WTC11 (cell line): ENCODE data around the gene SPHK2. TPM values are rescaled to one million over a fixed set of nuclear protein-coding genes. Genes with fewer than 3 reads are reported as not detected.
A peak's percentile ranks its signal among the peaks of the same experiment; 100 is the strongest.

ENCODE experiments used
- ATAC-seq: fragments of 200-7000 bp; cut with Tn5 transposase; 2 replicates; pipeline ENCODE4 v1.10.0; 2021; ENCODE audit warnings: mild to moderate bottlenecking, moderate library complexity
- CTCF ChIA-PET: fragments of 300-600 bp; sonication (Branson Sonifier 250); formaldehyde crosslinking; loops from one replicate; lab custom pipeline; 2021; ENCODE audit warnings: antibody characterized with exemption; lab: Charles Lee
- POLR2A ChIA-PET: fragments of 350-600 bp; sonication (Branson Sonifier 250); formaldehyde crosslinking; loops from one replicate; lab custom pipeline; 2021; ENCODE audit warnings: antibody characterized with exemption; lab: Charles Lee
- DNase-seq: peaks from one replicate; pipeline ENCODE4 v3.0.0; 2021; ENCODE audit warnings: low spot score
- H3K27ac Mint-ChIP-seq: 2 replicates; pipeline ENCODE4 v1.8.0; 2021; ENCODE audit warnings: mixed read lengths
- H3K27me3 Mint-ChIP-seq: 2 replicates; pipeline ENCODE4 v1.8.0; 2021; ENCODE audit warnings: low read depth, mild to moderate bottlenecking, moderate library complexity, mixed read lengths
- H3K36me3 Mint-ChIP-seq: 2 replicates; pipeline ENCODE4 v1.8.0; 2021; ENCODE audit warnings: mixed read lengths
- H3K4me1 Mint-ChIP-seq: 2 replicates; pipeline ENCODE4 v1.8.0; 2022; ENCODE audit warnings: mixed read lengths
- H3K4me3 Mint-ChIP-seq: 2 replicates; pipeline ENCODE4 v1.8.0; 2021; ENCODE audit warnings: mild to moderate bottlenecking, moderate library complexity, mixed read lengths
- H3K9me3 Mint-ChIP-seq: 2 replicates; pipeline ENCODE4 v1.8.0; 2021; ENCODE audit warnings: mixed read lengths
- JAZF1 ChIP-seq: fragments of 250-450 bp; sonication (Bioruptor Pico); IDR thresholded peaks from 2 replicates; pipeline ENCODE4 v1.9.0; 2021; ENCODE audit warnings: moderate library complexity, mild to moderate bottlenecking, inconsistent platforms
- MYBL2 ChIP-seq: sonication (generic); formaldehyde crosslinking; IDR thresholded peaks from 2 replicates; pipeline ENCODE4 v1.8.1; 2023; ENCODE audit warnings: mild to moderate bottlenecking, moderate library complexity, missing genetic modification reagents
- TEAD1 ChIP-seq: sonication (generic); formaldehyde crosslinking; IDR thresholded peaks from 2 replicates; pipeline ENCODE4 v1.8.0; 2022; ENCODE audit warnings: mild to moderate bottlenecking, missing genetic modification reagents
- ZNF121 ChIP-seq: sonication (generic); formaldehyde crosslinking; IDR thresholded peaks from 2 replicates; pipeline ENCODE4 v1.8.0; 2023; ENCODE audit warnings: missing genetic modification reagents
- total RNA-seq: library from RNA; stranded (reverse); gene quantifications from 3 replicates; pipeline ENCODE4 v1.2.3, GENCODE V29; 2021
- TF ChIP-seq, protein P1 (sequence below): sonication (generic); formaldehyde crosslinking; IDR thresholded peaks from 2 replicates; pipeline ENCODE4 v1.8.0; 2022; ENCODE audit warnings: mild to moderate bottlenecking, missing genetic modification reagents
- TF ChIP-seq, protein P2 (sequence below): sonication (generic); formaldehyde crosslinking; IDR thresholded peaks from 2 replicates; pipeline ENCODE4 v1.8.0; 2022; ENCODE audit warnings: mild to moderate bottlenecking, missing genetic modification reagents
- TF ChIP-seq, protein P3 (sequence below): sonication (generic); formaldehyde crosslinking; IDR thresholded peaks from 2 replicates; pipeline ENCODE4 v1.8.1; 2022; ENCODE audit warnings: low read depth, missing genetic modification reagents, borderline replicate concordance
- TF ChIP-seq, protein P4 (sequence below): sonication (generic); formaldehyde crosslinking; IDR thresholded peaks from 2 replicates; pipeline ENCODE4 v1.8.0; 2022; ENCODE audit warnings: missing genetic modification reagents

The SPHK2 gene
- total RNA-seq, 1 experiment from 2014 or later = 64.6 TPM

DNA sequence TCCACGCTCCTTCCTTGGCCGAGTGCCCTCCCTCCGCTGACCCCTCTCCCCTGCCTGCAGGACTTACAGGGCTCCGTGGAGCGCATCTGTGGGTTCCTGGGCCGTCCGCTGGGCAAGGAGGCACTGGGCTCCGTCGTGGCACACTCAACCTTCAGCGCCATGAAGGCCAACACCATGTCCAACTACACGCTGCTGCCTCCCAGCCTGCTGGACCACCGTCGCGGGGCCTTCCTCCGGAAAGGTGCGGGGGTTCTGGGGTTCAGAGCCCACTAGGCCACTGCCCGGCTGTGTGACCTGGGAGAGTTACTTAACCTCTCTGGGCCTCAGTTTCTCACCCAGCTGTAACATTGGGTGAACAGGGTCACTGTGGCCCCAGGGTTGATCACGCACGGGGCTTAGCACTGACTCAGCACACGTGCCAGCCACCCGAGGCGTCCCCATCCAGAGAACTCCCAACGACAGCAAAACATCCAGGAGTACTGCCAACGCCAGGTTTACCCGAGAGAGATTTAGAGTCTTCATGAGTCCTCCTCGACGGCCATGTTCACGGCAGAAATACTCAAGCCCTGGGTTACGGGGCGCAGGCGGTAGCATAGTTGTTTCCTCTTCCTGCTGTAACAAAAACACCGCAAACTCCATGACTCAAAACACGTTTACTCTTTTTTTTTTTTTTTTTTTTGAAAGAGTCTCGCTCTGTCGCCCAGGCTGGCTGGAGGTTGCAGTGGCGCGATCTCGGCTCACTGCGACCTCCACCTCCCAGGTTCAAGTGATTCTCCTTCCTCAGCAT, 22.4 kb upstream of the SPHK2 start (continued):
- TF ChIP-seq, protein P1, sequence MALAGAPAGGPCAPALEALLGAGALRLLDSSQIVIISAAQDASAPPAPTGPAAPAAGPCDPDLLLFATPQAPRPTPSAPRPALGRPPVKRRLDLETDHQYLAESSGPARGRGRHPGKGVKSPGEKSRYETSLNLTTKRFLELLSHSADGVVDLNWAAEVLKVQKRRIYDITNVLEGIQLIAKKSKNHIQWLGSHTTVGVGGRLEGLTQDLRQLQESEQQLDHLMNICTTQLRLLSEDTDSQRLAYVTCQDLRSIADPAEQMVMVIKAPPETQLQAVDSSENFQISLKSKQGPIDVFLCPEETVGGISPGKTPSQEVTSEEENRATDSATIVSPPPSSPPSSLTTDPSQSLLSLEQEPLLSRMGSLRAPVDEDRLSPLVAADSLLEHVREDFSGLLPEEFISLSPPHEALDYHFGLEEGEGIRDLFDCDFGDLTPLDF = no peak
- TF ChIP-seq, protein P2, sequence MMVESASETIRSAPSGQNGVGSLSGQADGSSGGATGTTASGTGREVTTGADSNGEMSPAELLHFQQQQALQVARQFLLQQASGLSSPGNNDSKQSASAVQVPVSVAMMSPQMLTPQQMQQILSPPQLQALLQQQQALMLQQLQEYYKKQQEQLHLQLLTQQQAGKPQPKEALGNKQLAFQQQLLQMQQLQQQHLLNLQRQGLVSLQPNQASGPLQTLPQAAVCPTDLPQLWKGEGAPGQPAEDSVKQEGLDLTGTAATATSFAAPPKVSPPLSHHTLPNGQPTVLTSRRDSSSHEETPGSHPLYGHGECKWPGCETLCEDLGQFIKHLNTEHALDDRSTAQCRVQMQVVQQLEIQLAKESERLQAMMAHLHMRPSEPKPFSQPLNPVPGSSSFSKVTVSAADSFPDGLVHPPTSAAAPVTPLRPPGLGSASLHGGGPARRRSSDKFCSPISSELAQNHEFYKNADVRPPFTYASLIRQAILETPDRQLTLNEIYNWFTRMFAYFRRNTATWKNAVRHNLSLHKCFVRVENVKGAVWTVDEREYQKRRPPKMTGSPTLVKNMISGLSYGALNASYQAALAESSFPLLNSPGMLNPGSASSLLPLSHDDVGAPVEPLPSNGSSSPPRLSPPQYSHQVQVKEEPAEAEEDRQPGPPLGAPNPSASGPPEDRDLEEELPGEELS (CRISPR knock-in tag) = no peak
- TF ChIP-seq JAZF1 (CRISPR knock-in tag) = no peak
- TF ChIP-seq, protein P3, sequence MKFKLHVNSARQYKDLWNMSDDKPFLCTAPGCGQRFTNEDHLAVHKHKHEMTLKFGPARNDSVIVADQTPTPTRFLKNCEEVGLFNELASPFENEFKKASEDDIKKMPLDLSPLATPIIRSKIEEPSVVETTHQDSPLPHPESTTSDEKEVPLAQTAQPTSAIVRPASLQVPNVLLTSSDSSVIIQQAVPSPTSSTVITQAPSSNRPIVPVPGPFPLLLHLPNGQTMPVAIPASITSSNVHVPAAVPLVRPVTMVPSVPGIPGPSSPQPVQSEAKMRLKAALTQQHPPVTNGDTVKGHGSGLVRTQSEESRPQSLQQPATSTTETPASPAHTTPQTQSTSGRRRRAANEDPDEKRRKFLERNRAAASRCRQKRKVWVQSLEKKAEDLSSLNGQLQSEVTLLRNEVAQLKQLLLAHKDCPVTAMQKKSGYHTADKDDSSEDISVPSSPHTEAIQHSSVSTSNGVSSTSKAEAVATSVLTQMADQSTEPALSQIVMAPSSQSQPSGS (CRISPR knock-in tag) = no peak

DNA sequence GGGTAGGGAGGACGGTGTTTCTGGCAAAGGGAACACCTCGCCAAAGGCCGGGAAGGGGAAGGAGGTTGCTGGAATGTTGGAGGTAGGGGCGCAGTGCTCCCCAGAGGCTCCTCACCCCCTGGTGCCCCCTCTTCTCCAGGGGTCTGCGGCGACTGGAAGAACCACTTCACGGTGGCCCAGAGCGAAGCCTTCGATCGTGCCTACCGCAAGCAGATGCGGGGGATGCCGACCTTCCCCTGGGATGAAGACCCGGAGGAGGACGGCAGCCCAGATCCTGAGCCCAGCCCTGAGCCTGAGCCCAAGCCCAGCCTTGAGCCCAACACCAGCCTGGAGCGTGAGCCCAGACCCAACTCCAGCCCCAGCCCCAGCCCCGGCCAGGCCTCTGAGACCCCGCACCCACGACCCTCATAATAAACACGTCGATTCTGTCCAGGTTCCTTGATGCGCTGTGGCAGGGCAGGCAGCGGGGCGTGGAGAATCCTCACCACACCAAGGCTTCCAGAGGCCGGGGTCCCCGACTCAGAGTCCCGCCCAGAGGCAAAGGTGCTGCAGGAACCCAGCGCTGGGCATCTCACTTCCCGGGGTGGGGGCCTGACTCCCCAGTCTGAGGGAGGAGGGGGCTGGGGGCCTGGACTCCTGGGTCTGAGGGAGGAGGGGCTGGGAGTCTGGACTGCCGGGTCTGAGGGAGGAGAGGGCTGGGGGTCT, 20.2 kb upstream of the SPHK2 start:
- Mint-ChIP-seq H3K9me3 (no peaks in the 10 kb centered on the region), H3K27ac (no peak overlapping the region), H3K27me3 (no peaks in the 10 kb centered on the region; the same call in 1 of the 2 replicates), H3K4me3 (no peak overlapping the region)
- CTCF ChIA-PET = interaction anchor here (0.6 to 1.3 kb wide), 2 partner anchors 10 to 93 kb away, joined by 4 read pairs; no protein-coding TSS in a partner anchor
- TF ChIP-seq, protein P4, sequence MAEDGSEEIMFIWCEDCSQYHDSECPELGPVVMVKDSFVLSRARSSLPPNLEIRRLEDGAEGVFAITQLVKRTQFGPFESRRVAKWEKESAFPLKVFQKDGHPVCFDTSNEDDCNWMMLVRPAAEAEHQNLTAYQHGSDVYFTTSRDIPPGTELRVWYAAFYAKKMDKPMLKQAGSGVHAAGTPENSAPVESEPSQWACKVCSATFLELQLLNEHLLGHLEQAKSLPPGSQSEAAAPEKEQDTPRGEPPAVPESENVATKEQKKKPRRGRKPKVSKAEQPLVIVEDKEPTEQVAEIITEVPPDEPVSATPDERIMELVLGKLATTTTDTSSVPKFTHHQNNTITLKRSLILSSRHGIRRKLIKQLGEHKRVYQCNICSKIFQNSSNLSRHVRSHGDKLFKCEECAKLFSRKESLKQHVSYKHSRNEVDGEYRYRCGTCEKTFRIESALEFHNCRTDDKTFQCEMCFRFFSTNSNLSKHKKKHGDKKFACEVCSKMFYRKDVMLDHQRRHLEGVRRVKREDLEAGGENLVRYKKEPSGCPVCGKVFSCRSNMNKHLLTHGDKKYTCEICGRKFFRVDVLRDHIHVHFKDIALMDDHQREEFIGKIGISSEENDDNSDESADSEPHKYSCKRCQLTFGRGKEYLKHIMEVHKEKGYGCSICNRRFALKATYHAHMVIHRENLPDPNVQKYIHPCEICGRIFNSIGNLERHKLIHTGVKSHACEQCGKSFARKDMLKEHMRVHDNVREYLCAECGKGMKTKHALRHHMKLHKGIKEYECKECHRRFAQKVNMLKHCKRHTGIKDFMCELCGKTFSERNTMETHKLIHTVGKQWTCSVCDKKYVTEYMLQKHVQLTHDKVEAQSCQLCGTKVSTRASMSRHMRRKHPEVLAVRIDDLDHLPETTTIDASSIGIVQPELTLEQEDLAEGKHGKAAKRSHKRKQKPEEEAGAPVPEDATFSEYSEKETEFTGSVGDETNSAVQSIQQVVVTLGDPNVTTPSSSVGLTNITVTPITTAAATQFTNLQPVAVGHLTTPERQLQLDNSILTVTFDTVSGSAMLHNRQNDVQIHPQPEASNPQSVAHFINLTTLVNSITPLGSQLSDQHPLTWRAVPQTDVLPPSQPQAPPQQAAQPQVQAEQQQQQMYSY (CRISPR knock-in tag) = peak; percentile 33; the same call in 1 of the 2 replicates
- no peak for TF ChIP-seq TEAD1 (CRISPR knock-in tag)
- TF ChIP-seq, all 79 proteins: peak for 1
- DNase-seq = no peak
- ATAC-seq = no peak
- Mint-ChIP-seq H3K36me3 (no peaks in the 10 kb centered on the region), H3K4me1 (no peaks in the 10 kb centered on the region)
- POLR2A ChIA-PET = no interaction called here

DNA sequence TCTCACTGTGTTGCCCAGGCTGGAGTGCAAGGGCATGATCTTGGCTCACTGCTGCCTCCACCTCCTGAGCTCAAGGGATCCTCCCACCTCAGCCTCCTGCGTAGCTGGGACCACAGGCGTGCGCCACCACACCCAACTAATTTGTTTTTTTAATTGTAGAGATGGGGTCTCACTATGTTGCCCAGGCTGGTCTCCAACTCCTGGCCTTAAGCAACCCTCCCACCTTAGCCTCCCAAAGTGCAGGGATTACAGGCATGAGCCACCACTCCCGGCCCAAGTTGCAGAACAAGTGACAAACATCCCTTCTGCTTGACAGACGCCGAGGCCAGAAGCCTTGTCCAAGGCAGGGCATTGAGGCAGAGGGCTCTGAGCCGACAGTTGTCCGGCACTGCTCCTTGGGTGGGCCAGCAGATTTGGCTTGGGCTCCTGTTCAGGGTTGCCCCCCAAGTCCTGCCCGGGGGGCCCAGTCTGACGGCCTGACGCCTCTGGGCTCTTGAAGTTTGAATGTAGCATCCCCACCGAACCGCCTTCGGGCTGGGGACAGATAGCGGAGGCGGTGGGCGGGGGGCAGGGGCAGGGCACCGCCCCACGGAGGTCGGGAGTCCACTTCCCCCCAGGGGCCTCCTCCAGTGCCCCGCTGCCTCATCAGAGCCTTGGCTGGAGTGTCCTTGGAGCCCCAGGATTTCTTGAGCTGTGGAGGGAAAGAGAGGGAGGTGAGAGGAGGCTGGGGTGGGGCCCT, 18.5 kb upstream of the SPHK2 start:
- no peak for DNase-seq
- no peak for ATAC-seq
- POLR2A ChIA-PET = no interaction called here
- H3K9me3 Mint-ChIP-seq = no peaks in the 10 kb centered on the region
- H3K27me3 Mint-ChIP-seq = no peaks in the 10 kb centered on the region; the same call in 1 of the 2 replicates
- H3K4me1 Mint-ChIP-seq = no peaks in the 10 kb centered on the region
- CTCF ChIA-PET = interaction anchor here (1.2 to 2.2 kb wide), 4 partner anchors 8 to 17 kb away, joined by 4 to 10 read pairs (median 6); no protein-coding TSS in a partner anchor
- H3K36me3 Mint-ChIP-seq = no peaks in the 10 kb centered on the region
- no peak for TF ChIP-seq MYBL2 (CRISPR knock-in tag)
- TF ChIP-seq ZNF121 (CRISPR knock-in tag) = peak; percentile 87
- H3K27ac Mint-ChIP-seq = no peak overlapping the region
- no peak overlapping the region for H3K4me3 Mint-ChIP-seq
